Fibroblast of villous mesenchyme (primary cell): ENCODE results near the gene DLGAP5. TPM values are rescaled to one million over a fixed set of nuclear protein-coding genes. Genes with fewer than 3 reads are reported as not detected.

Experiments used
- DNase-seq: peaks from one replicate; pipeline ENCODE4 v3.0.0-alpha.2; 2010; ENCODE audit warnings: low read depth
- H3K4me3 ChIP-seq: 2 replicates; pipeline ENCODE4 v1.5.1; 2011; ENCODE audit warnings: low read depth, mild to moderate bottlenecking, low read length
- total RNA-seq: library from RNA; depleted of rRNA; stranded (reverse); fragments of >200 nt; gene quantifications from 2 replicates; pipeline ENCODE4 v1.2.3, GENCODE V29; 2012
- TF ChIP-seq, protein P1 (sequence below): IDR thresholded peaks from 2 replicates; pipeline ENCODE4 v1.5.1; 2012; ENCODE audit warnings: low read depth, mild to moderate bottlenecking, low read length; ENCODE audit not compliant: insufficient read depth

DLGAP5 gene, protein sequence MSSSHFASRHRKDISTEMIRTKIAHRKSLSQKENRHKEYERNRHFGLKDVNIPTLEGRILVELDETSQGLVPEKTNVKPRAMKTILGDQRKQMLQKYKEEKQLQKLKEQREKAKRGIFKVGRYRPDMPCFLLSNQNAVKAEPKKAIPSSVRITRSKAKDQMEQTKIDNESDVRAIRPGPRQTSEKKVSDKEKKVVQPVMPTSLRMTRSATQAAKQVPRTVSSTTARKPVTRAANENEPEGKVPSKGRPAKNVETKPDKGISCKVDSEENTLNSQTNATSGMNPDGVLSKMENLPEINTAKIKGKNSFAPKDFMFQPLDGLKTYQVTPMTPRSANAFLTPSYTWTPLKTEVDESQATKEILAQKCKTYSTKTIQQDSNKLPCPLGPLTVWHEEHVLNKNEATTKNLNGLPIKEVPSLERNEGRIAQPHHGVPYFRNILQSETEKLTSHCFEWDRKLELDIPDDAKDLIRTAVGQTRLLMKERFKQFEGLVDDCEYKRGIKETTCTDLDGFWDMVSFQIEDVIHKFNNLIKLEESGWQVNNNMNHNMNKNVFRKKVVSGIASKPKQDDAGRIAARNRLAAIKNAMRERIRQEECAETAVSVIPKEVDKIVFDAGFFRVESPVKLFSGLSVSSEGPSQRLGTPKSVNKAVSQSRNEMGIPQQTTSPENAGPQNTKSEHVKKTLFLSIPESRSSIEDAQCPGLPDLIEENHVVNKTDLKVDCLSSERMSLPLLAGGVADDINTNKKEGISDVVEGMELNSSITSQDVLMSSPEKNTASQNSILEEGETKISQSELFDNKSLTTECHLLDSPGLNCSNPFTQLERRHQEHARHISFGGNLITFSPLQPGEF
- total RNA-seq = 17.4 and 35.0 TPM in 2 replicates

DNA sequence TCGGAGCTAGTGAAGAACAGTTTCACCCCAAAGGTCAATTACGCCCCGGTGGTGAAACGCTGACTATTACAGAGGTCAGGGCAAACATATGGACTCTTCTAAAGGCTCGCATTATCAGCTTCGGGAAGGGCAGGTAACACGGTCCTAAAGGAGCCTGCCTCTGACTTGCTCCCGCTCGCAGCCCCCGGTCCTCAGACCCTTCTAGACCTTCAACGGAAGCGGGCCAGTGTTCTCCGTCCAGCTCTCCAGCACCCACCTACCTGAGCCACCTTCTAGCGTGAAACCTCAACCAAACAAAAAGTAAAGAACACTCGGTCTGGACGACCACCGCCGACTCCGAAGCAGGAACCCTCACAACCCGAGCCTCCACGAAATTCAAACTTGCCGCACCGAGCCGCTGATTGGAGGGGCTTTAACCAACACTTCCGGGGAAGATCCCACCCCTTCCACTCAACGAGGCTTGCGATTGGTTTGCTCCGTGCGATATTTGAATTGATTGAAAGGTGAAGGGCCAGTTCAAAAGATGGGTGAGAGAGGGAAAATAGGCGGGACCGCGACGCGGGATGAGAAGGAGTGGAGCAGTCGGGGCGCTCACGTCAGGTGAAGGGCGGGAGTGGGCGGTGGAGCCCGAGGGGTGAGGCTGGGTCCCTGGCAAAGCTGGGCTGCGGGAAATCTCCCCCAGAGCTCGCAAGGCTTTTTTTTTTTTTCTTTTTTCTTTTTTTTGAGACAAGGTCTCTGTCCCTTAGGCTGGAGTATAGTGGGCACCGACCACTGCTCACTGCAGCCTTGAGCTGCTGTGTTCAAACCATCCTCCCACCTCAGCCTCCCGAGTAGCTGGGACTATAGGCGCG is at the start of gene DLGAP5:
TSS of gene DLGAP5 (minus strand) at position 383 of the 851 bp plus-strand sequence. CDS start 2,406 bp downstream, outside the sequence.
- TF ChIP-seq, protein P1, sequence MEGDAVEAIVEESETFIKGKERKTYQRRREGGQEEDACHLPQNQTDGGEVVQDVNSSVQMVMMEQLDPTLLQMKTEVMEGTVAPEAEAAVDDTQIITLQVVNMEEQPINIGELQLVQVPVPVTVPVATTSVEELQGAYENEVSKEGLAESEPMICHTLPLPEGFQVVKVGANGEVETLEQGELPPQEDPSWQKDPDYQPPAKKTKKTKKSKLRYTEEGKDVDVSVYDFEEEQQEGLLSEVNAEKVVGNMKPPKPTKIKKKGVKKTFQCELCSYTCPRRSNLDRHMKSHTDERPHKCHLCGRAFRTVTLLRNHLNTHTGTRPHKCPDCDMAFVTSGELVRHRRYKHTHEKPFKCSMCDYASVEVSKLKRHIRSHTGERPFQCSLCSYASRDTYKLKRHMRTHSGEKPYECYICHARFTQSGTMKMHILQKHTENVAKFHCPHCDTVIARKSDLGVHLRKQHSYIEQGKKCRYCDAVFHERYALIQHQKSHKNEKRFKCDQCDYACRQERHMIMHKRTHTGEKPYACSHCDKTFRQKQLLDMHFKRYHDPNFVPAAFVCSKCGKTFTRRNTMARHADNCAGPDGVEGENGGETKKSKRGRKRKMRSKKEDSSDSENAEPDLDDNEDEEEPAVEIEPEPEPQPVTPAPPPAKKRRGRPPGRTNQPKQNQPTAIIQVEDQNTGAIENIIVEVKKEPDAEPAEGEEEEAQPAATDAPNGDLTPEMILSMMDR = no peak
- peak within 1 kb of the TSS; percentile 92 for H3K4me3 ChIP-seq
- peak; percentile 96 for DNase-seq

DNA sequence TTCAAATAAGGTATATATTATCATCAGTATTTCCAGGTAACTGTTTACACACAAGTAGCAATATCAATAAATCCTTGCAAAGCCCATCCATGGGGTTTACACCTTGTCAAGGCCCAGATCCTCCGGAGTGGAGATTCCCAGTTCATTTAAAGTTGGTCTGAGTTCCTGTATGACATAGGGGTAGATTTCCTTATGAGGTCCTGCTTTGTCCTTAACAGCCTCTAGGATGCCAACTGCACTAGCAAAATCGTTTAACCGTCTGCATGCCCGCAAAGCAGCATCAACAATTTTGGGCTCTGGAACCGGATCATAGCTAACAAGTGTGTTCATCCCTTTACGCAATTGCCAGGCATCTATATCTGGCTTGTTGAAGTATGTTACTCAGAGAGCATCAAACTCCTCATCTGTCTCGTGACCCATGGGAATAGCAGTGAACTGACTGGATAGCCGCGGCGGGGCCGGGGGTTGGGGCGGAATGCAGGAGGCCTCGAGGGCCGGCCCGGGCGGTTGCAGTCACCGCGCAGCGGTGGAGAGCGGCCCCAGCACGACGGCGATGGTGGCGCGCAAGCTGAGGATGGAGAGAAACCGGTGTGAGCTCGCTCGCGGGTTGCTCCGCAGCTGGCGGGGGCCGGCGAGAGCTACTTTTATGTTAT is 49.3 kb upstream of the DLGAP5 start:
- no peak overlapping the region for H3K4me3 ChIP-seq
- TF ChIP-seq, protein P1 = no peak
- peak; percentile 51 for DNase-seq

DNA sequence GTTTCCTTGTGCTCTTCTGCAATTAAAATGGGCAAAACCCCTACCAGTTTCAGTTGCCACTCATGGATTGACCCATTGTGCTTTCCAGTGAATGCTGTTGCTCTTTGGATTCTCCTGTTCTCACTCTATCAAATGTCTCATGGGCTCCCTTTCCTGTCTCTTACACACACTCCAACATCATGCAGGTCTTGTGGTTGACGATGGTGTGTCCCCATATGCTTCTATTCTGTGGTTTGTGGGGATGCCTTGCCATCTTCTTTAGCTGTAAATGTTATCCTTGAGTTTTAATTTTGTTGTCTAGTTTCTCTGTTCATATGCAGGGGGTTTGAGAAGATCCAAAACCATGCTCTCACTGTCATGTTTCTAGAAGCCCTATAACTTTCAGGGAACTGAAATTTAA is 47.9 kb upstream of the DLGAP5 start:
- TF ChIP-seq, protein P1 = no peak
- no peak overlapping the region for H3K4me3 ChIP-seq

DNA sequence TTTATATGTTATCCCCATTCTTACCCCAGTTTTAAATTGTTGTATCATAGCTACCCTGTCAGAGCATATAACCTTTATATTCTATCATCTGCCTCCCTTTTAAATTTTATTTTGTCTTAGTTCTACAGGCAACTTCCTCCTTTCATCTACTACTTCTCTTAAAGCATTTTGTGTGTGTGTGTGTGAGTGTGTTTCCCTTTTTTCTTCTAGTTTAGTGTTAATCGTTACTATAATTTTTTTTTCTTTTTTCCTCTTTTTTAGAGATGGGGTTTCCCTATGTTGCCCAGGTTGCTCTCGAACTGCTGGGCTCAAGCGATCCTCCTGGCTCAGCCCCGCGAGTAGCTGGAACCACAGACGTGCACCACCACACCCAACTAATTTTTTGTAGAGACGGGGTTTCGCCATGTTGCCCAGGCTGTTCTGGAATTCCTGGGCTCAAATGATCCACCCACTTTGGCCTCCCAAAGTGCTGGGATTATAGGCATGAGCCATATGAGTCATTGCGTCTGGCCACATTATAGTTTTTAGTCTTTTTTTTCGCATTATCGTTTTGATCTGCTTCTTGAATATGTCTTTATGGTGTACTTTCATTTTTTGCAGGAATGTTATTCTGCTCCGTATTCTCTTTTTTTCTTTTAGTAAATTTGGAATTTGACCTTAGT is 46.8 kb upstream of the DLGAP5 start:
- TF ChIP-seq, protein P1 = no peak

More for the DNA sequence above, 47.9 kb upstream of the DLGAP5 start:
- DNase-seq = no peak

DNA sequence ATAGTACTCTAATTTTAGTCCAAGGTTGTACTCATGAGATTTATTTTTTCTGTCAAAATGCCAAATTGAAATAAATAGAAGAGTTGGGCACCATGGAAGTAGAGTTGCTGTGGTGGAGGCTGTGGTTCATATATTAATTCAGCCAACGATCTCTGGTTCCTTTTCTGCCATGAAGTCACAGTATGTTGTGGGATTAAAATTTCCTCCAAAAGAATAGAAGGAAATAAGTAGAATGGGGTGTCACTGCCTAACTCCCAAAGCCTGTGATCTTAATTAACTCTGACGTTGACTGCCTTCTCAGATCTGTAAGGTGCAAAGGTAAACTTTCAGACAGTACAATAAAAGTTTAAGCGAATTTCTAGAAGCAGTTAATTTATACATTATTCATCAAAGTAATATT is 42.2 kb upstream of the DLGAP5 start:
- DNase-seq = no peak
- TF ChIP-seq, protein P1 = no peak
- no peak overlapping the region for H3K4me3 ChIP-seq

More for the DNA sequence above, 46.8 kb upstream of the DLGAP5 start:
- DNase-seq = peak; percentile 36
- H3K4me3 ChIP-seq = no peak overlapping the region
